Esophagus muscularis mucosa (tissue), 4 donors: ENCODE measurements around the gene ZFC3H1. TPM values are rescaled to one million over a fixed set of nuclear protein-coding genes. Genes with fewer than 3 reads are reported as not detected.

Source experiments
- DNase-seq: peaks from one replicate; pipeline ENCODE4 v3.0.0-alpha.2; 2017; ENCODE audit errors: extremely low spot score
- H3K27ac ChIP-seq, 4 donors: fragments of 200-600 bp; sonication (generic); replicated peaks in 1 of 4; 1 replicate in 3 of 4; 2 replicates in 1 of 4; pipeline ENCODE4 v1.5.1; 2016 to 2019; ENCODE audit warnings: mild to moderate bottlenecking in 1 of 4
- H3K27me3 ChIP-seq, 4 donors: fragments of 200-600 bp; sonication (generic); one replicate each; pipeline versions ENCODE4 v1.5.1 to v1.6.0; 2016 to 2019
- H3K36me3 ChIP-seq, 4 donors: fragments of 200-600 bp; sonication (generic); one replicate each; pipeline ENCODE4 v1.5.1; 2016 to 2019
- H3K4me1 ChIP-seq, 4 donors: fragments of 200-600 bp; sonication (generic); one replicate each; pipeline ENCODE4 v1.5.1; 2016 to 2019
- H3K4me3 ChIP-seq, 4 donors: fragments of 200-600 bp; sonication (generic); 1 replicate in 2 of 4; 2 replicates in 2 of 4; pipeline ENCODE4 v1.5.1; 2016 to 2019; ENCODE audit warnings: mild to moderate bottlenecking in 4 of 4, moderate library complexity in 1 of 4
- H3K9me3 ChIP-seq, 4 donors: fragments of 200-600 bp; sonication (generic); 1 replicate in 3 of 4; 2 replicates in 1 of 4; pipeline ENCODE4 v1.5.1; 2016 to 2019
- CTCF ChIP-seq, 3 experiments: fragments of 200-600 bp in 2 of 3; fragments of 450-650 bp in 1 of 3; sonication (generic) in 2 of 3; IDR thresholded peaks; one replicate each; pipeline ENCODE4 v1.5.1; 2017 to 2019; ENCODE audit warnings: antibody characterized with exemption in 3 of 3, mild to moderate bottlenecking in 2 of 3, moderate library complexity in 1 of 3
- EP300 ChIP-seq: sonication (generic); formaldehyde crosslinking; IDR thresholded peaks from one replicate; pipeline ENCODE4 v1.6.1; 2017; ENCODE audit warnings: antibody characterized with exemption
- POLR2A ChIP-seq: fragments of 450-650 bp; IDR thresholded peaks from one replicate; pipeline ENCODE4 v1.6.1; 2017; ENCODE audit warnings: antibody characterized with exemption, moderate library complexity, mild to moderate bottlenecking, low read depth
- POLR2AphosphoS5 ChIP-seq, 2 donors: sonication (generic); formaldehyde crosslinking; IDR thresholded peaks; one replicate each; pipeline ENCODE4 v1.6.1; 2017; ENCODE audit warnings: antibody characterized with exemption in 2 of 2
- WGBS: methylation state at CpG from one replicate; pipeline ENCODE4 v1.1.5; 2018; 5-methylcytosine and 5-hydroxymethylcytosine counted together
- intact Hi-C: fragments of 100-400 bp; cut with DNase I; formaldehyde crosslinking; loops from one replicate; pipeline ENCODE4 v1.15.1; 2023
- total RNA-seq, 4 donors: library from RNA; depleted of rRNA; stranded (reverse); fragments of >200 nt; gene quantifications; one replicate each; pipeline versions ENCODE4 v1.1.0 to v1.2.1, GENCODE V29; 2016

Gene ZFC3H1
- total RNA-seq, 4 donors from 2014 or later = 19.4 to 44.0 (median 25.9) TPM

GRCh38 chr12:71627438-71628002 lies 36.1 kb downstream of the ZFC3H1 start:
- H3K4me1 ChIP-seq = no peaks in the 10 kb centered on the region
- TF ChIP-seq POLR2AphosphoS5 (IDR thresholded peaks at IDR 0.05) (no peak), CTCF (IDR thresholded peaks at IDR 0.05) (no peak), EP300 (no peak)
- H3K9me3 ChIP-seq = no peaks in the 10 kb centered on the region
- whole genome bisulfite sequencing = 95% methylated on average over 2 of the region's 2 CpGs
- no peak overlapping the region for H3K27ac ChIP-seq
- no peaks in the 10 kb centered on the region for H3K27me3 ChIP-seq
- intact Hi-C loops = no loop called here
- DNase-seq = no peak
- no peak overlapping the region for H3K4me3 ChIP-seq
- H3K36me3 ChIP-seq = peaks cover 57 to 100% (median 83%) of the 10 kb centered on the region in 4 donors

GRCh38 chr12:71626768-71627167 lies 36.9 kb downstream of the ZFC3H1 start:
- TF ChIP-seq POLR2A (no peak), POLR2AphosphoS5 (IDR thresholded peaks at IDR 0.05) (no peak), CTCF (IDR thresholded peaks at IDR 0.05) (no peak)
- Histone ChIP-seq H3K36me3 (peaks cover 57 to 100% (median 83%) of the 10 kb centered on the region in 4 donors), H3K27ac (no peak overlapping the region), H3K4me1 (no peaks in the 10 kb centered on the region), H3K27me3 (no peaks in the 10 kb centered on the region), H3K9me3 (no peaks in the 10 kb centered on the region), H3K4me3 (no peak overlapping the region)
- intact Hi-C loops = no loop called here
- no peak for DNase-seq
- WGBS = 57% methylated on average over 3 of the region's 3 CpGs

GRCh38 chr12:71626098-71626497 lies 37.5 kb downstream of the ZFC3H1 start:
- peaks cover 54 to 100% (median 84%) of the 10 kb centered on the region in 4 donors for H3K36me3 ChIP-seq

GRCh38 chr12:71625476-71625875 lies 38.2 kb downstream of the ZFC3H1 start:
- Histone ChIP-seq H3K9me3 (no peaks in the 10 kb centered on the region), H3K36me3 (peaks cover 54 to 100% (median 84%) of the 10 kb centered on the region in 4 donors), H3K27me3 (no peaks in the 10 kb centered on the region), H3K27ac (no peak overlapping the region), H3K4me1 (no peaks in the 10 kb centered on the region), H3K4me3 (no peak overlapping the region)
- 96% methylated on average over 2 of the region's 2 CpGs for WGBS
- no peak for DNase-seq
- intact Hi-C loops = no loop called here
- TF ChIP-seq POLR2AphosphoS5 (IDR thresholded peaks at IDR 0.05) = no peak
- no peak for TF ChIP-seq EP300
- no peak for TF ChIP-seq POLR2A
- no peak for TF ChIP-seq CTCF (IDR thresholded peaks at IDR 0.05)

More at GRCh38 chr12:71626098-71626497, 37.5 kb downstream of the ZFC3H1 start:
- Histone ChIP-seq H3K4me1 (no peaks in the 10 kb centered on the region), H3K9me3 (no peaks in the 10 kb centered on the region), H3K27me3 (no peaks in the 10 kb centered on the region), H3K4me3 (no peak overlapping the region), H3K27ac (no peak overlapping the region)
- intact Hi-C loops = no loop called here
- TF ChIP-seq EP300 = no peak
- TF ChIP-seq CTCF (IDR thresholded peaks at IDR 0.05) = no peak
- no peak for TF ChIP-seq POLR2A
- TF ChIP-seq POLR2AphosphoS5 (IDR thresholded peaks at IDR 0.05) = no peak
- DNase-seq = no peak
- 39% methylated on average over 5 of the region's 5 CpGs for WGBS

- H3K27me3 ChIP-seq = no peaks in the 10 kb centered on the region
- no peak overlapping the region for H3K27ac ChIP-seq
- no peak for TF ChIP-seq POLR2A
- no peak for TF ChIP-seq CTCF (IDR thresholded peaks at IDR 0.05)
- TF ChIP-seq POLR2AphosphoS5 (IDR thresholded peaks at IDR 0.05) = no peak
- TF ChIP-seq EP300 = no peak
- intact Hi-C loops = no loop called here
- DNase-seq = no peak
- 100% methylated on average over 1 of the region's 1 CpG for WGBS
- H3K9me3 ChIP-seq = no peaks in the 10 kb centered on the region
- no peak overlapping the region for H3K4me3 ChIP-seq
- peaks cover 44 to 100% (median 88%) of the 10 kb centered on the region in 4 donors for H3K36me3 ChIP-seq
- no peaks in the 10 kb centered on the region for H3K4me1 ChIP-seq
These were observed 41.7 kb downstream of the ZFC3H1 start for GRCh38 chr12:71621938-71622337.
